ENCODE measurements around the gene GPC5. TPM values are rescaled to one million over a fixed set of nuclear protein-coding genes. Genes with fewer than 3 reads are reported as not detected.

The GPC5 gene
- total RNA-seq, 1 donor from 2014 or later, result 0.17 TPM

- no peaks in the 10 kb centered on the region for H3K36me3 ChIP-seq (ENCODE audit: control insufficient read depth, insufficient read depth, low read length)
- no peak for DNase-seq (ENCODE audit: low read depth)
- H3K4me3 ChIP-seq (ENCODE audit: low read depth, low read length), result no peak overlapping the region
- H3K27me3 ChIP-seq (ENCODE audit: control insufficient read depth, insufficient read depth, low read length), result no peaks in the 10 kb centered on the region
- TF ChIP-seq CTCF (IDR thresholded peaks at IDR 0.05; ENCODE audit: insufficient read depth, low read length, poor library complexity, severe bottlenecking), result no peak
Observed at GRCh38 chr13:91526543-91527033, 128.2 kb downstream of the GPC5 start.

GRCh38 chr13:91529739-91530482 lies 131.5 kb downstream of the GPC5 start:
- no peak for TF ChIP-seq CTCF (IDR thresholded peaks at IDR 0.05; ENCODE audit: insufficient read depth, low read length, poor library complexity, severe bottlenecking)
- no peak overlapping the region for H3K4me3 ChIP-seq (ENCODE audit: low read depth, low read length)
- DNase-seq (ENCODE audit: low read depth), result no peak
- no peaks in the 10 kb centered on the region for H3K27me3 ChIP-seq (ENCODE audit: control insufficient read depth, insufficient read depth, low read length)
- no peaks in the 10 kb centered on the region for H3K36me3 ChIP-seq (ENCODE audit: control insufficient read depth, insufficient read depth, low read length)

- DNase-seq (ENCODE audit: low read depth), result no peak
- TF ChIP-seq CTCF (IDR thresholded peaks at IDR 0.05; ENCODE audit: insufficient read depth, low read length, poor library complexity, severe bottlenecking), result no peak
- Histone ChIP-seq H3K36me3 (ENCODE audit: control insufficient read depth, insufficient read depth, low read length) (no peaks in the 10 kb centered on the region), H3K4me3 (ENCODE audit: low read depth, low read length) (no peak overlapping the region), H3K27me3 (ENCODE audit: control insufficient read depth, insufficient read depth, low read length) (no peaks in the 10 kb centered on the region)
Observed at GRCh38 chr13:91531646-91532045, 133.2 kb downstream of the GPC5 start.

GRCh38 chr13:91533354-91533753 lies 134.9 kb downstream of the GPC5 start:
- Histone ChIP-seq H3K4me3 (ENCODE audit: low read depth, low read length) (no peak overlapping the region), H3K27me3 (ENCODE audit: control insufficient read depth, insufficient read depth, low read length) (no peaks in the 10 kb centered on the region), H3K36me3 (ENCODE audit: control insufficient read depth, insufficient read depth, low read length) (no peaks in the 10 kb centered on the region)
- TF ChIP-seq CTCF (IDR thresholded peaks at IDR 0.05; ENCODE audit: insufficient read depth, low read length, poor library complexity, severe bottlenecking), result no peak
- no peak for DNase-seq (ENCODE audit: low read depth)

GRCh38 chr13:91534996-91535395 lies 136.6 kb downstream of the GPC5 start:
- no peak for TF ChIP-seq CTCF (IDR thresholded peaks at IDR 0.05; ENCODE audit: insufficient read depth, low read length, poor library complexity, severe bottlenecking)
- no peak overlapping the region for H3K4me3 ChIP-seq (ENCODE audit: low read depth, low read length)
- H3K27me3 ChIP-seq (ENCODE audit: control insufficient read depth, insufficient read depth, low read length), result no peaks in the 10 kb centered on the region
- no peak for DNase-seq (ENCODE audit: low read depth)
- H3K36me3 ChIP-seq (ENCODE audit: control insufficient read depth, insufficient read depth, low read length), result no peaks in the 10 kb centered on the region

GRCh38 chr13:91537376-91537775 lies 139.0 kb downstream of the GPC5 start:
- no peak for DNase-seq (ENCODE audit: low read depth)
- H3K4me3 ChIP-seq (ENCODE audit: low read depth, low read length), result no peak overlapping the region
- no peaks in the 10 kb centered on the region for H3K27me3 ChIP-seq (ENCODE audit: control insufficient read depth, insufficient read depth, low read length)
- no peaks in the 10 kb centered on the region for H3K36me3 ChIP-seq (ENCODE audit: control insufficient read depth, insufficient read depth, low read length)
- TF ChIP-seq CTCF (IDR thresholded peaks at IDR 0.05; ENCODE audit: insufficient read depth, low read length, poor library complexity, severe bottlenecking), result no peak
